Measurements from ENCODE around the gene KCNC1.

The KCNC1 gene

GRCh38 chr11:17777086-17777737, 42.6 kb downstream of the KCNC1 start:
- no peak for DNase-seq (ENCODE audit: low read depth)
- TF ChIP-seq, protein P1, sequence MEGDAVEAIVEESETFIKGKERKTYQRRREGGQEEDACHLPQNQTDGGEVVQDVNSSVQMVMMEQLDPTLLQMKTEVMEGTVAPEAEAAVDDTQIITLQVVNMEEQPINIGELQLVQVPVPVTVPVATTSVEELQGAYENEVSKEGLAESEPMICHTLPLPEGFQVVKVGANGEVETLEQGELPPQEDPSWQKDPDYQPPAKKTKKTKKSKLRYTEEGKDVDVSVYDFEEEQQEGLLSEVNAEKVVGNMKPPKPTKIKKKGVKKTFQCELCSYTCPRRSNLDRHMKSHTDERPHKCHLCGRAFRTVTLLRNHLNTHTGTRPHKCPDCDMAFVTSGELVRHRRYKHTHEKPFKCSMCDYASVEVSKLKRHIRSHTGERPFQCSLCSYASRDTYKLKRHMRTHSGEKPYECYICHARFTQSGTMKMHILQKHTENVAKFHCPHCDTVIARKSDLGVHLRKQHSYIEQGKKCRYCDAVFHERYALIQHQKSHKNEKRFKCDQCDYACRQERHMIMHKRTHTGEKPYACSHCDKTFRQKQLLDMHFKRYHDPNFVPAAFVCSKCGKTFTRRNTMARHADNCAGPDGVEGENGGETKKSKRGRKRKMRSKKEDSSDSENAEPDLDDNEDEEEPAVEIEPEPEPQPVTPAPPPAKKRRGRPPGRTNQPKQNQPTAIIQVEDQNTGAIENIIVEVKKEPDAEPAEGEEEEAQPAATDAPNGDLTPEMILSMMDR (IDR thresholded peaks at IDR 0.05; ENCODE audit: low read depth, low read length, missing control alignments): no peak

GRCh38 chr11:17777738-17778091, 43.1 kb downstream of the KCNC1 start:
- TF ChIP-seq, protein P1 (IDR thresholded peaks at IDR 0.05; ENCODE audit: low read depth, low read length, missing control alignments): no peak
- H3K4me3 ChIP-seq (ENCODE audit: low read depth, low read length): no peak overlapping the region
- DNase-seq (ENCODE audit: low read depth): no peak

More at GRCh38 chr11:17777086-17777737, 42.6 kb downstream of the KCNC1 start:
- no peak overlapping the region for H3K4me3 ChIP-seq (ENCODE audit: low read depth, low read length)

DNA sequence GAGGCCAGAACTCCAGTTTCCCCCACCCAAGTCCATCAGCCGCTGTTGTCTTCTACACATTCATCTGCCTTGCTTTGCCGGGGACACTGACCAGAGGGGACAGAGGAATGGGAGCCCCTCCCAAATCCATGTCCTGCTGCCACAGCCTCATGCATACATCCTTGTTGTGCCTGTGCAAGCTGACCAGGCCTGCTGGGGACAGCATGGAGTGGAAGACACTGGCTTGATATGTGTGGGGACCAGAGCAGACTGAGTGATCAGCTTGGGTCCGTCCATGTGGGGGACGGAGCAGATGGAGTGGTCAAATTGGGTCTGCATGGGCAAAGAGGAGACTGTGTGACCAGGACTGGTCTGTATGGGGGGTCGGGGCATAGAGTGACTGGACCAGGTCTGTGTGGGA, 43.8 kb downstream of the KCNC1 start:
- DNase-seq (ENCODE audit: low read depth): no peak
- TF ChIP-seq, protein P1 (IDR thresholded peaks at IDR 0.05; ENCODE audit: low read depth, low read length, missing control alignments): no peak
- no peak overlapping the region for H3K4me3 ChIP-seq (ENCODE audit: low read depth, low read length)

DNA sequence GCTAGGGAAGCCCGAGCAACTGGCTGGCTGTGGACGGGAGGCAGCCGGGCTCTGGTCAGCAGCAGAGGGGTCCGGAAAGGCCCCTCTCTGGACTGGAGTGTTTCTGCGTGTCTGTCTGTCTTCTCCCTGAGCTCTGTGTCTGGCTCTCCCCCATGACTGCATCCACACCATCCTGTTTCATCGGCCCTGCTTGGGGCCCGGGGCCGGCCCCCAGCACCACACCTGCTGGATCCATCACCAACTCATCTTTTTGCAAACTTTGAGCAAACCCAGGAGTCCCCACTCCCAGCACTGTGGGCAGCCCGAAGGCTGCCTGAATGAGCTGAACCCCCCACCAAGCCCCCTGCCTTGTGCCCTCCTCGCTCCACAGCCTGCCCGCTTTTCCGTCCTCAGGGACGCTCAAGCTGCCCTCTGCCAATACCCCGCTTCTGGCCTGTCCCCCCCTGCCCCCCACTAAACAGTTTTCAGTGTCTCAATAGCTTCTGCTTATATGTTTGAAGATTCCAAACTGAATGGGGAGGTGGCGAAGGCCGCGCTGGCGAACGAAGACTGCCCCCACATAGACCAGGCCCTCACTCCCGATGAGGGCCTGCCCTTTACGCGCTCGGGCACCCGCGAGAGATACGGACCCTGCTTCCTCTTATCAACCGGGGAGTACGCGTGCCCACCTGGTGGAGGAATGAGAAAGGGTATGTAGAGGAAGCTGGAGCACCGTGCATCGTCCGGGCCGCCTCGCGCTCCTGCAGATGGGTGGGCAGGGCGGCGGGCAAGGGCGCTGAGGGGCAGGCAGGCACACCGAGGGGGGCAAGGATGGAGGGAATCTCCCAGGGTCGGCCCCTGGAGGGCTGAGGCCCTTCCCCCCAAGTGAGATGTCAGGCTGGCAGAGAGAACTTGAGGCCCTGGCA, 44.6 kb downstream of the KCNC1 start:
- no peak for DNase-seq (ENCODE audit: low read depth)
- no peak overlapping the region for H3K4me3 ChIP-seq (ENCODE audit: low read depth, low read length)
- TF ChIP-seq, protein P1 (IDR thresholded peaks at IDR 0.05; ENCODE audit: low read depth, low read length, missing control alignments): no peak

GRCh38 chr11:17779861-17780594, 45.4 kb downstream of the KCNC1 start:
- DNase-seq (ENCODE audit: low read depth): no peak
- H3K4me3 ChIP-seq (ENCODE audit: low read depth, low read length): no peak overlapping the region
- TF ChIP-seq, protein P1 (IDR thresholded peaks at IDR 0.05; ENCODE audit: low read depth, low read length, missing control alignments): no peak

DNA sequence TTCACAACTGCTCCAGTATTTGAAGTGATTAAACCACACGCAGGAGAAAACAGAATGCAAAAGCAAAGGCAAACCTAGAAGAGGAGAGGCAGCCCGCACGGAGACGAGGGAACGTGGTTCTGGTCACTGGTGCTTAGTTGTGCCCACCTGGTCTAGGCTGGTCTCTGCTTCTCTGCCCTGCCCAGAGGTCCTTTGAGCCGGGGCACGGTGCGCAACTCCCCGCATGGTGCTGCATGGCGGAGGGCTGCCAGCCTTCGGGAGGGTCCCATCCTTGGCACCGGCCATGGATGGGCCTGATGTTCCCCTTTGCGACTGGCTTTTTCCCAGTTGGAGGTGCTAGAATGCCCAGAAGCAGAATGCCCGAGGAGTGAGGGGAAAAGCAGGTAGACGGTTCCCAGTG, 46.1 kb downstream of the KCNC1 start:
- no peak overlapping the region for H3K4me3 ChIP-seq (ENCODE audit: low read depth, low read length)
- TF ChIP-seq, protein P1 (IDR thresholded peaks at IDR 0.05; ENCODE audit: low read depth, low read length, missing control alignments): no peak
- DNase-seq (ENCODE audit: low read depth): no peak
